Endodermal cell (in vitro differentiated cells): ENCODE data around the gene AP1G2. TPM values are rescaled to one million over a fixed set of nuclear protein-coding genes. Genes with fewer than 3 reads are reported as not detected.

ENCODE experiments used
- DNase-seq: peaks from one replicate; pipeline ENCODE4 v3.0.0-alpha.2; 2017
- H3K27ac ChIP-seq: 2 replicates; pipeline ENCODE4 v1.5.1; 2013; ENCODE audit warnings: mild to moderate bottlenecking, low read depth, low read length, moderate library complexity
- H3K27me3 ChIP-seq: 2 replicates; pipeline ENCODE4 v1.6.1; 2013; ENCODE audit warnings: mild to moderate bottlenecking, low read length, moderate library complexity; ENCODE audit not compliant: insufficient read depth, control insufficient read depth, poor library complexity, severe bottlenecking
- H3K36me3 ChIP-seq: 2 replicates; pipeline ENCODE4 v1.7.0; 2013; ENCODE audit warnings: mild to moderate bottlenecking, low read length, moderate library complexity; ENCODE audit not compliant: control insufficient read depth, insufficient read depth
- H3K4me1 ChIP-seq: one replicate; pipeline ENCODE4 v1.7.0; 2013; ENCODE audit warnings: low read length; ENCODE audit not compliant: control insufficient read depth, insufficient read depth
- H3K4me3 ChIP-seq: 2 replicates; pipeline ENCODE4 v1.5.1; 2013; ENCODE audit warnings: mild to moderate bottlenecking, low read length, moderate library complexity
- H3K9ac ChIP-seq: 2 replicates; pipeline ENCODE4 v1.6.1; 2013; ENCODE audit warnings: mild to moderate bottlenecking, low read length, moderate library complexity; ENCODE audit not compliant: poor library complexity, severe bottlenecking; ENCODE audit errors: extremely low read depth
- H3K9me3 ChIP-seq: 2 replicates; pipeline ENCODE4 v1.6.1; 2013; ENCODE audit warnings: mild to moderate bottlenecking, low read length, moderate library complexity; ENCODE audit not compliant: control insufficient read depth
- H3K27ac Mint-ChIP-seq: 2 replicates; pipeline ENCODE4 v1.8.0; 2020; ENCODE audit warnings: mixed read lengths
- H3K27me3 Mint-ChIP-seq: 2 replicates; pipeline ENCODE4 v1.8.0; 2021; ENCODE audit warnings: mild to moderate bottlenecking, mixed read lengths; ENCODE audit not compliant: insufficient read depth
- H3K36me3 Mint-ChIP-seq: 2 replicates; pipeline ENCODE4 v1.8.0; 2020; ENCODE audit warnings: low read depth, mixed read lengths
- H3K4me1 Mint-ChIP-seq: 2 replicates; pipeline ENCODE4 v1.8.0; 2020; ENCODE audit warnings: mixed read lengths
- H3K4me3 Mint-ChIP-seq: 2 replicates; pipeline ENCODE4 v1.8.0; 2020; ENCODE audit warnings: mild to moderate bottlenecking, moderate library complexity, mixed read lengths
- H3K9me3 Mint-ChIP-seq: 2 replicates; pipeline ENCODE4 v1.8.0; 2020; ENCODE audit warnings: mild to moderate bottlenecking, mixed read lengths
- CTCF ChIP-seq: fragments of 200-600 bp; sonication (generic); conservative IDR thresholded peaks from 2 replicates; pipeline ENCODE4 v1.5.0; 2021; ENCODE audit warnings: antibody characterized with exemption, mild to moderate bottlenecking
- WGBS, 2 experiments: methylation state at CpG; one replicate each; pipeline versions ENCODE4 v1.1.5 to v1.1.7; 2013; ENCODE audit warnings: missing lambda C conversion rate in 2 of 2, mixed read lengths in 1 of 2; ENCODE audit not compliant: insufficient coverage in 1 of 2, insufficient read length in 1 of 2; 5-methylcytosine and 5-hydroxymethylcytosine counted together
- total RNA-seq, 2 donors: library from RNA; stranded (reverse); fragmentation: NEBNext Ultra II Directional in 1 of 2; extraction: Animal tissue kit (Norgen Biotek cat#: 25700) in 1 of 2; gene quantifications; 2 replicates in 1 of 2; 3 replicates in 1 of 2; pipeline ENCODE4 v1.2.1, GENCODE V29; 2021

The AP1G2 gene
- total RNA-seq, 2 donors from 2014 or later, result 203 to 209 TPM

GRCh38 chr14:23524954-23525353, 42.6 kb downstream of the AP1G2 start:
- Histone ChIP-seq H3K27me3 (no peaks in the 10 kb centered on the region), H3K9me3 (no peaks in the 10 kb centered on the region), H3K36me3 (peaks cover 10% of the 10 kb centered on the region), H3K27ac (no peak overlapping the region), H3K4me3 (no peak overlapping the region), H3K9ac (no peak overlapping the region), H3K4me1 (no peaks in the 10 kb centered on the region)
- Mint-ChIP-seq H3K4me3 (no peak overlapping the region), H3K4me1 (peaks cover 9% of the 10 kb centered on the region), H3K36me3 (peaks cover 28% of the 10 kb centered on the region), H3K27ac (no peak overlapping the region), H3K27me3 (no peaks in the 10 kb centered on the region), H3K9me3 (no peaks in the 10 kb centered on the region)
- TF ChIP-seq CTCF, result no peak
- WGBS, 2 experiments, result 92 to 94% methylated on average over 8 to 14 of the region's 14 CpGs
- DNase-seq, result no peak

- H3K36me3 Mint-ChIP-seq, result peaks cover 27% of the 10 kb centered on the region
- H3K27me3 ChIP-seq, result no peaks in the 10 kb centered on the region
- H3K4me1 ChIP-seq, result no peaks in the 10 kb centered on the region
- no peak overlapping the region for H3K4me3 Mint-ChIP-seq
- peaks cover 2% of the 10 kb centered on the region for H3K27me3 Mint-ChIP-seq
- no peak overlapping the region for H3K27ac ChIP-seq
- no peak overlapping the region for H3K4me3 ChIP-seq
- H3K9me3 ChIP-seq, result no peaks in the 10 kb centered on the region
- H3K9ac ChIP-seq, result no peak overlapping the region
- no peak for TF ChIP-seq CTCF
- DNase-seq, result no peak
- H3K36me3 ChIP-seq, result peaks cover 10% of the 10 kb centered on the region
- H3K9me3 Mint-ChIP-seq, result no peaks in the 10 kb centered on the region
- WGBS, 2 experiments, result 95% methylated on average over 7 to 16 of the region's 16 CpGs
- H3K27ac Mint-ChIP-seq, result peak overlapping the region; percentile 35
- peaks cover 11% of the 10 kb centered on the region for H3K4me1 Mint-ChIP-seq
Measured at GRCh38 chr14:23523229-23524016, 44.2 kb downstream of the AP1G2 start.

GRCh38 chr14:23522643-23523198, 44.9 kb downstream of the AP1G2 start:
- H3K27ac ChIP-seq, result no peak overlapping the region
- H3K4me1 Mint-ChIP-seq, result peaks cover 8% of the 10 kb centered on the region
- DNase-seq, result no peak
- no peak overlapping the region for H3K4me3 Mint-ChIP-seq
- peaks cover 2% of the 10 kb centered on the region for H3K27me3 Mint-ChIP-seq
- 88 to 90% methylated on average over 2 to 7 of the region's 9 CpGs for WGBS, 2 experiments
- H3K4me3 ChIP-seq, result no peak overlapping the region
- peaks cover 10% of the 10 kb centered on the region for H3K36me3 ChIP-seq
- no peak overlapping the region for H3K9ac ChIP-seq
- no peaks in the 10 kb centered on the region for H3K9me3 ChIP-seq
- peak overlapping the region; percentile 35 for H3K27ac Mint-ChIP-seq
- no peak for TF ChIP-seq CTCF
- no peaks in the 10 kb centered on the region for H3K27me3 ChIP-seq
- no peaks in the 10 kb centered on the region for H3K9me3 Mint-ChIP-seq
- H3K4me1 ChIP-seq, result no peaks in the 10 kb centered on the region
- peaks cover 24% of the 10 kb centered on the region for H3K36me3 Mint-ChIP-seq
